Measurements from ENCODE around the gene SPATA33.
A peak's percentile ranks its signal among the peaks of the same experiment; 100 is the strongest.

Gene SPATA33

GRCh38 chr16:89707695-89708094 lies 50.1 kb downstream of the SPATA33 start:
- H3K27ac ChIP-seq: no peak overlapping the region
- no peak for TF ChIP-seq CTCF (conservative IDR thresholded peaks at IDR 0.05)

GRCh38 chr16:89708481-89708931 lies 50.9 kb downstream of the SPATA33 start:
- TF ChIP-seq CTCF (conservative IDR thresholded peaks at IDR 0.05): no peak
- H3K27ac ChIP-seq: no peak overlapping the region

DNA sequence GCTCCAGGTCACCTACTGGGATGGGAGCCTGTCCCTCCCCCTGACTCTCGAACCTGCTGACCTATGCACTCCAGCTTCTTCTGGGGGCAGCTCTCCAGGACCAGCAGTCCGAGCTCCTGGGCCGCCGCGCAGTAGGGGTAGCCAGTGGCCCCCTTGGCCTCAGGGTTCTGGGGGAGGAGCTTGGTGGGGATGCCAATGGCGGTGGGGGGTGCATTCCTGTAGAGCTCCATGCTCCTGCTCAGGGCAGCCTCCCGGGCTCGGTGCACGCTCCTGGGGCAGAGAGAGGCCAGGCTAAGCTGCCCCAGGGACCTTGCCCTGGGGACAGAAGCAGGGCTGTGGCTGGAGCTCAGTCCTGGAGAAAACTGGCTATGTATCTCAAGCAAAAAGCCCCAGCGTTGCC lies 51.5 kb downstream of the SPATA33 start:
- H3K27ac ChIP-seq: no peak overlapping the region
- TF ChIP-seq CTCF (conservative IDR thresholded peaks at IDR 0.05): no peak

- no peak overlapping the region for H3K27ac ChIP-seq
- no peak for TF ChIP-seq CTCF (conservative IDR thresholded peaks at IDR 0.05)
Measured at GRCh38 chr16:89709716-89710432, 52.2 kb downstream of the SPATA33 start.

DNA sequence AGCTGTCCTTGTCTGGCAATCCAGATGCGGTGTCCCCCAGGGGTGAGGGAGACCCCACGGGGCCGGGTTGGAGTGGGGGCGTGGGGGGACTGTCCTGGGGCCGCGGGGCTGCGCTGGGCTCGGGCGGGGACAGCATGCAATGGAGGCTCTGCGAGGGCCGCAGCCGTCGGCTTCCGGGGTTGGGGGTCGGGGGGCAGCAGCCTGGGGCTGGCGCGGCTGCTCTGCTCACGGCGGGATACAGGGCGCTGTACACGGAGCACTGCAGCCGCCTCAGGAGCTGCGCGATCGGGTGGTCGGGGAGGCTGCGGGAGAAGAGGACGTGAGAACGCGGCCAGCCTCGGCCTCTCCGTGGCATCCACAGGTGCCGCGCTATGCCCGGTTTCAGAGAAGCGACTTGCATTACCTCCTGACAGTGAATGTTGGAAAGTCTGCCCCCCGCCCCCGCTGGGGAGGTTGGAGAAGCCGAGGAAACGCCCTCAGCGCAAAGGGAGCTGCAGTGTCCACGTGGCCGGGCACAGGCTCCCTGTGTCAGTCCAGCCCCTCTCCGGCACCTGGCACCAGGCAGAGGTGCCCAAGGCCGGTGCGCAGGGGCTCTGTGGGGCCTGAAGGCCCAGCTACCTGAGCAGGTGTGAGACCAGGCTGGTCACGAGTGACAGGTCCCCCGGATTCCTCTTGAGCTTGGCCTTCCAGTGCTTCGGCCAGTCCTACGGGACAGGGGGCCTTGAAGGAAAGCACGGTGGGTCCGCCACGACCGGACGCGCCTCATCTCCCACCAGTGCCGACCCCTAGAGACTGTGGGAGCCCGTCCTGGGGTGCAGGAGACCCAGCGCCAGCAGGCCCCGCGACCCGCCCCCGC lies 53.3 kb downstream of the SPATA33 start:
- TF ChIP-seq CTCF (conservative IDR thresholded peaks at IDR 0.05): no peak
- H3K27ac ChIP-seq: no peak overlapping the region

DNA sequence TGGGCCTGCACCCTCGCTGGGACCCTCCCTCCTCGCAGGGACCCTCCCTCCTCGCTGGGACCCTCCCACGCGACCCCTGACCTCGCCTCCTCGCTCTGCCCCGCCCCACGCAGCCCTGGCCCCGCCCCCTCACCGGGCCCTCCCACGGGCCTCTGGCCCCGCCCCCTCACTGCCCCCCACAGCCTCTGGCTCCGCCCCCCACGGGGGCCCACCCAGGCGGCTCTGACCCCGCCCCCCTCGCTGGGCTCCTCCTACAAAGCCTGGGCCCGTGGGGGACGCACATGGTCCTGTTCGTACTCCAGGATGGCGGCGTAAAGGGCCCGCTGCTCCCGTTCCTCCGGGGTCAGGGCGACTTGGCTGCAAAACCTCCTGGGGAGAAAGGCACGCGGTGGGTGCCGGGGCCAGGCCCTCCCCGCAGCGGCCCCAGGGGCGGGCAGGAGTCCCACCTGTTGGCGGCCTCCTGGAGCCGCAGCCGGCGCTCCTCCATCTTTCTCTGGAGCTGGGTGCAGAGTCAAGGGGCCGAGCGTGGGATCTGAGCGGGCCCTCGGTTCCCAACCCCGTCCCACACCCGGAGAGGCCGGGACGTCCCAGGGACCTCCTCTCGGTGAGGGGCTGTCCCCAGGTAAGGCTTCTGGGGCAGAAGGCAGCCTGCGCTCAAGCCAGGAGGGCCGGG lies 54.1 kb downstream of the SPATA33 start:
- H3K27ac ChIP-seq: peak overlapping the region; percentile 57; the same call in 1 of the 2 replicates
- TF ChIP-seq CTCF (conservative IDR thresholded peaks at IDR 0.05): no peak

DNA sequence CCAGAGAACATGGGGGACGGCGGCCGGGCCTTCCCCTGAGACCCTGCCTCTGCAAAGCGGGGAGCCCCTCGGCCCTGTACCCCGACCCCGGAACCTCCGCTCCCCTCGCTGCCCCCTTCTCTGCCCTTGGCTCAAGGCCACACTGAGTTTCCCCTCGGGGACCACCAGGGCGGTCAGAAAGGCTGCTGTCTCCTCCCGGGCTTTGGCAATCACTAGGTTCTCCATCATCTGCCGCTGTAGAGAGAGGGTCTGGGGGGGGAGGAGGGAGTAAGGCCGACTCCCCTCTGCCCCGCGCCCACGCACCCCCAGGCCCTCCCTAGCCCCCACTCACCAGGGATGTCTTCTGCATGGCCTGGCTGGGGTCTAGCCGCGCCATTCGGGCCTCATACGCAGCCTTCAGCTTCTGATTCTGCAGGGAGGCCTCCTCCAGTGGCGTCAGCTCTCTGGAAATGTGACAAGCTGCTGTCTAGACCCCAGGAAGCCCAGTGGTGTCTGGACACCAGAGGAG lies 54.7 kb downstream of the SPATA33 start:
- peak overlapping the region; percentile 57; the same call in 1 of the 2 replicates for H3K27ac ChIP-seq
- no peak for TF ChIP-seq CTCF (conservative IDR thresholded peaks at IDR 0.05)

Data from VCaP (cell line).